ENCODE results near the gene CNGA3. TPM values are rescaled to one million over a fixed set of nuclear protein-coding genes. Genes with fewer than 3 reads are reported as not detected.
"Not testable (repeated sequence)": the region's sequence is repeated elsewhere in the genome, so short reads cannot be mapped to it uniquely, and the experiment has no call there.

The CNGA3 gene
- total RNA-seq, 1 donor from 2014 or later, result 1.2 TPM

GRCh38 chr2:98393354-98393753, 47.1 kb downstream of the CNGA3 start:
- no peak for DNase-seq (ENCODE audit: low spot score in 2 of 2)
- FAIRE-seq, result no peak

GRCh38 chr2:98394595-98395153, 48.4 kb downstream of the CNGA3 start:
- DNase-seq (ENCODE audit: low spot score in 2 of 2) (no peak), FAIRE-seq (no peak)

- DNase-seq (ENCODE audit: low spot score in 2 of 2) (no peak), FAIRE-seq (no peak)
Observed at GRCh38 chr2:98395977-98396376, 49.7 kb downstream of the CNGA3 start.

GRCh38 chr2:98396745-98397355, 50.6 kb downstream of the CNGA3 start:
- FAIRE-seq, result no peak
- DNase-seq (ENCODE audit: low spot score in 2 of 2), result no peak

GRCh38 chr2:98399140-98399539, 52.9 kb downstream of the CNGA3 start:
- FAIRE-seq (no peak), DNase-seq (ENCODE audit: low spot score in 2 of 2) (no peak)

GRCh38 chr2:98403878-98404277, 57.6 kb downstream of the CNGA3 start:
- no peak for DNase-seq (ENCODE audit: low spot score in 2 of 2)
- no peak for FAIRE-seq

GRCh38 chr2:98404556-98405250, 58.4 kb downstream of the CNGA3 start:
- no peak for FAIRE-seq
- no peak for DNase-seq (ENCODE audit: low spot score in 2 of 2)

- FAIRE-seq (no peak), DNase-seq (ENCODE audit: low spot score in 2 of 2) (no peak)
Observed at GRCh38 chr2:98405301-98405700, 59.0 kb downstream of the CNGA3 start.

GRCh38 chr2:98408155-98408554, 61.9 kb downstream of the CNGA3 start:
- FAIRE-seq (no peak), DNase-seq (ENCODE audit: low spot score in 2 of 2) (no peak)

- FAIRE-seq (no peak), DNase-seq (ENCODE audit: low spot score in 2 of 2) (peak; percentile 12 to 45)
Observed at GRCh38 chr2:98412751-98413458, 66.6 kb downstream of the CNGA3 start.

GRCh38 chr2:98414246-98414645, 68.0 kb downstream of the CNGA3 start:
- FAIRE-seq; DNase-seq (ENCODE audit: low spot score in 2 of 2): not testable (repeated sequence)

GRCh38 chr2:98415719-98416248, 69.5 kb downstream of the CNGA3 start:
- DNase-seq (ENCODE audit: low spot score in 2 of 2); FAIRE-seq: not testable (repeated sequence)

GRCh38 chr2:98416383-98417159, 70.3 kb downstream of the CNGA3 start:
- DNase-seq (ENCODE audit: low spot score in 2 of 2), result no peak
- no peak for FAIRE-seq

GRCh38 chr2:98419544-98419943, 73.3 kb downstream of the CNGA3 start:
- DNase-seq (ENCODE audit: low spot score in 2 of 2) (no peak), FAIRE-seq (no peak)

GRCh38 chr2:98419977-98420725, 73.9 kb downstream of the CNGA3 start:
- no peak for DNase-seq (ENCODE audit: low spot score in 2 of 2)
- FAIRE-seq, result no peak

GRCh38 chr2:98422449-98422848, 76.2 kb downstream of the CNGA3 start:
- DNase-seq (ENCODE audit: low spot score in 2 of 2), result no peak
- no peak for FAIRE-seq

- FAIRE-seq, result no peak
- no peak for DNase-seq (ENCODE audit: low spot score in 2 of 2)
Observed at GRCh38 chr2:98426771-98427170, 80.5 kb downstream of the CNGA3 start.

- FAIRE-seq (no peak), DNase-seq (ENCODE audit: low spot score in 2 of 2) (no peak)
Observed at GRCh38 chr2:98432145-98432544, 85.9 kb downstream of the CNGA3 start.

- no peak for DNase-seq (ENCODE audit: low spot score in 2 of 2)
- FAIRE-seq, result no peak
Observed at GRCh38 chr2:98433363-98433964, 87.2 kb downstream of the CNGA3 start.

All from frontal cortex (tissue), 4 donors.